Stimulated activated CD4-positive, alpha-beta T cell treated with anti-CD3 and anti-CD28 coated beads, Interleukin-15, amount 100 ng/mL, for 24 hours (primary cell): ENCODE data around the gene ZDHHC8.

Experiments
- DNase-seq: peaks from one replicate; pipeline ENCODE4 v3.0.0-alpha.2; 2020

The ZDHHC8 gene

DNA sequence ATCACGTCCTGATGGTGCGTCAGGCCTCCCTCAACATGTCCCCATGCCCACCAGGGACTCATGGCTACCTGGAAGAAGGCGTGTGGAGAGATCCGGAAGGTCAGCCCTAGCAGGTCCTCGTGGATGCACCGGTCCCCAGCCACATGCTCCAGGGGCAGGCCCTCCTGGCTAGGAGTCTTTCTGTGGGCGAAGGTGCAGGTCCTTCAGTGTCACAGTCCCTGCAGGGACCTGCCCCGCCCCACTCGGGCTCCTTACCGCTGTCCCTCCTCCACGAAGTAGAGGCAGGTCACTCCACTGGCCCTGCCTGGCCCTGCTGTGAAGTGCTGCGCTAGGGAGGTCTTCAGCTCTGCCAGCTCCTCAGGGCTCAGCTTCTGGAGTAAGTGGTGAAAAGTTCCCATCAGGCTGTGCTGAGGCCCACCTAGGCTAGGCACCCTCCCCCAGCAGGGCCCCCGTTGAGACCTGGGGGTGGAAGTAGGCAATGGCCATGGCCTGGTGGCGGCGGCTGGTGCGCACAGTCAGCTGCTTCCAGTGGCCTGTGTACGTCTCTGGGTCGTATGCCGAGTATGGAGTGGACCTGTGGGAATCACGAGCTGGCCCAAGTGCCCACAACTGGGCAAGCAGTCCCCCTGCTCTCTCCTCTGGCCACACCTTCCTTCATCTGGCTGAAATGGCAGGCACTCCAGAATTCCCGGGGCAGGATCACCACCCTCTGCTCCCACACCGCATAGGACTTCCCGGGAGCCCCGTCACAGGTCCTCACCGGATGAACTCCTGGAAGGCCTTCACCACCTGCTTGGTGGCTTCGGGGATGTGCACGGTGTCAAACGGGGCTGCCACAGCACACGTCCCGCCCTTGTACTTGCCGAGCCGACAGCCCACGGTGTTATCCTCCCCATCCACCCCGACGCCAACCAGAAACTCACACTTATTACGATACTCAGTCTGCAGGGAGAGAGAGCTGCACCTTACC lies 16.8 kb upstream of the ZDHHC8 start:
- DNase-seq, result no peak

DNA sequence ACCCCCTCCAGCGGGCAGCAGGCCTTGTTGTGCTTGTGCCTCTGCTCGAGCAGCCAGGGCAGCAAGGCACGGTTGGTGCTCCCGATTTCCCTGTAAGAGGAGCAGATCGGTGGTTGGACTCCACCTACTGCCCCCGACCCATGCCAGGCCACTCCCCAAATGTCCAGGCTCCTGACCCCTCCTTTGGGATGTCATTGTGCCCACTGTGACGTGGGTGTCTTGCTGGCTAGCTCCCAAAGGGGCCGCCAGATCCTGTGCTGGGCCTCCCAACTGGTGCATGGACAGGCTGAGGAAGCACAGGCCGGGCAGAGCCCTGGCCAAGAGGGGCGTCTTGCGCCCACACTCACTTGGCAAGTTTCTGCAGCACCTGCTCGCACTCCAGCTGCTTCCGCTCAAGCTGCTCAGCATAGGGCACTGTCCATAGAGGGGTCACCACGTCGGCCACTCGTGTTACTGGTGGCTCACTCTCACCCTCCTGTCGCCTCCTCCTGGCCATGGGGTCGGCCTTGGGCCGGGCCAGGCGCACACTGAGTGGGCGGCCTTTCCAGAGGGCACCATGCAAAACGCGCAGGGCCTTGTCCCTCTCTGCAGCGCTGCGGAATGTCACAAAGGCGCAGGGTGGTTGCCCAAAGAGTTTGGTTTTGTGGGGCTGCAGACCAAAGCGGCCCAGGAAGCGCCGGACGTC lies 15.8 kb upstream of the ZDHHC8 start, which contains the start of gene RANBP1:
RANBP1 (plus strand) TSS at position 414 of the 685 bp plus-strand sequence; CDS start at position 495, 81 bp downstream.
- no peak for DNase-seq

DNA sequence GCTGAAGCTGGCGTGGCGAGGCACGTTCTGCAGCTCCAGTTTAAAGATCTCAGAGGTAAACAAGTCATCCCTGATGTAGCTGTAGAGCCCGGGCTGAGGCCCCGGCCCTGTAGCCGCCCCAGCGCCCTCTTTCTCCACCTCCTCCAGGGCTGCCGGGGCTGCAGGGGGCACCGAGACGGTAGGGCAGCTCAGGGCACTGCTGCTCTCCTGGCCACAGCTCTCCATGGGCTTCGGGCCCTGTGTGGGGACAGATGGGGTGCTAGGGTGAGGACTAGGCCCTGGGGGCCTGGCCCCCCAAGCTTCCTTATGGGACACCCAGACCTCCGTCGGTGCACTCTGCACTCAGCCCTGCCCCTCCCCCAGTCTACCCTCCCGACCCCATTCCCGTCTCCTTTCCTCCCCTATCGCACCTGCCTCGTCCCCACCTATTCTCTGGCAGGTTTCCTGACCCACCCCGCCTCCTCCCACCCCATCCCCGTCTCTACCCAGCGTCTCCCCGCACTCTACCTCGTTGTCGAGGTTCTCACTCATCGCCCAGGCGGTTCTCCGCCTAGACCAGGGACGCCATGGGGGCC lies 15.1 kb upstream of the ZDHHC8 start:
- no peak for DNase-seq

DNA sequence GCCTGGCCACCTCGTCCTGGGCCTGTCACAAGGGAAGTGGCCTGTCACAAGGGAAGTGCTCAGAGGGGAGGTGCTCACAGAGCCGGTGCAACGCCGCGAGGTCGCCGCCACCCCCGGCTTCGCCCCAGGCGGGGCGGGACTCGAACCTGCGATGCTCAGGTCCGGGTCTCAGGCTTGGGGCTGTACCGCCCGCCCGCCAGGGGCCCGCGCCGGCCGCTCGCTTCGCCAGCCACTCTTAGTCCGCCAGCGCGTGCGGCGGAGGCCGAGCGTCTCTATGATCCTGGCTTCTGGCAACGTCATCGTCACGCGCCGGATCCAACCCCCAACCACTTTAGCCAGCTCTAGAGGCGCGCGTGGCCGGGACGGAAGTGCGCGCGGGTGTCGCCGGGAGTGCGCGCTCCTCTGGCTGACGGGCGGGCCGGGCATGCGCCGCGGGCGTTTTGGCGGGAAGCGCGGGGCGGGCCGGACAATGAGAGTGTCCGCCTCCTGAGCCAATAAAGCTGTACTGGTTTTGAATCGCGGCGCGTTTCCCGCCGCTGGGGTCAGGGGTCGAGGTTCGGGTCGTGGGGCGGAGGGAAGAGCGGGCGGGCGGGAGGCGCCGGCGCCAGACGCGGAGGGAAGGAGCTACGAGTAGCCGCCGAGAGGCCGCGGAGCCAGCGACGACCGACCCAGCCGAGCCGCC lies 14.5 kb upstream of the ZDHHC8 start, which contains the start of gene TRMT2A:
TRMT2A (minus strand) TSS at position 276 of the 682 bp plus-strand sequence. CDS start 320 bp downstream, outside the sequence.
- DNase-seq, result peak; percentile 98

DNA sequence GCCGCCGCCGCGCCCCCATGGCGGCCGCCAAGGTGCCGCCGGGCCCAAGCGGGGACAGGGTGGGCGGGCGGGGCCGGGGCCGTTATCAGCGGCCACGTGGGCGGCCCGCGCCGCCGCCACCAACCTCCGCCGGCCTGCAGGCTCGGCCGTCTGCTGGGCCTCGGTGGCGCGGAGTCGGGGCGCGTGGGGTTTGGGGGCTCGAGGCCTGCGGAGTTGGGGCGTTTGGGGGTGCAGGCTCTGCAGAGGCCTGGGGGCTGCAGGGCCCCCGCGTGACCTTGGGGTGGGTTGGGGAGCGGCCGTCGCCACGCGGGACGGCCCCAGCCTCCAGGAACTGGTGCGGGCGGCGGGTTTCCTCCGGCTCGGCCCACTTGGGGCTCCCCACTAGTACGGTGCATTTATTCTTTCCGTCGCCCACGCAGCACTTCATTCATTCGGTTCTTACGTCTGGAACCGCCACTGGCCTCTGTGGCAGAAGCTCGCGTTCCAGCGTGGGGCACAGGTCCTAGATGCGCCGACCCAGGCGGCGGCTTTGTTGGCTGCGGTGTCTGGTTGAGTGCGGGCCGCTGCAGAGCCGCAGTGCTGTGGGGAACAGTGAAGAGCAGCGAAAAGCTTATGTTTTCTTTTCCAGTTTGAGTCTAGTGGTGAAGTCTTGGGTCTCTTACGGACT lies 13.8 kb upstream of the ZDHHC8 start:
- peak; percentile 91 for DNase-seq

DNA sequence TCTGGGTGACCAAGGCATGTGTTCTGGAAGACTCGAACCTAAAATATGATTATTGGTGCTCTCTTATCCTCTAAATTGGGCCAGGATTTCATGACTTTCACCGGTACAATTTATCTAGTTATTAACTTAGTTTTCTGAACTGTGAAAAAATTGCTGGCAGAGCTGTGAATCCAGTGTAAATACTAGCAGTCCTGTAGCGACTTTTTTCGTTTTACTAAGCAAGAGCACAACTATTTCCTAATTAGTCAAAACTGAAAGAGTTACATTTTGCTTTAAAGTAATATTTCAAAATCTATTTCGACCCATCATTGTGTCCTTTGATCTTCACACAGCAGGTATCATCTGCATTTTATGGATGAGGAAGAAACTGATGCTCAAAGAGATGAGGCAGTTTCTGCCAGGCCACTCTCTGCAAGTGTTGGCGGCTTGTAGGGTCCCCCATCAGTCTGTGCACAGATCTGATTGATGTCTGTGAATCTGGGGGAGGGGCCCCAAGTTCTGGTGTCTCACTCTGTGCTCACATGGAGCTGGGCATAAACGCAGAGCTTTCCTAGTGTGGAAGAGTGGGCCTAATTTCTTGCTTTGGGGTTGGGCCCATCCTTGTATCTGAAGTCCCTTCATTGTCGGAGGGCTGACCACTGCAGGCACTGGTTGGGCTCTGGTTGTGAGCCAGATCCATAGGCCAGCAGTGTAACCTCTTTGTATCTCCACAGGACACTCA lies 13.1 kb upstream of the ZDHHC8 start:
- peak; percentile 54 for DNase-seq

DNA sequence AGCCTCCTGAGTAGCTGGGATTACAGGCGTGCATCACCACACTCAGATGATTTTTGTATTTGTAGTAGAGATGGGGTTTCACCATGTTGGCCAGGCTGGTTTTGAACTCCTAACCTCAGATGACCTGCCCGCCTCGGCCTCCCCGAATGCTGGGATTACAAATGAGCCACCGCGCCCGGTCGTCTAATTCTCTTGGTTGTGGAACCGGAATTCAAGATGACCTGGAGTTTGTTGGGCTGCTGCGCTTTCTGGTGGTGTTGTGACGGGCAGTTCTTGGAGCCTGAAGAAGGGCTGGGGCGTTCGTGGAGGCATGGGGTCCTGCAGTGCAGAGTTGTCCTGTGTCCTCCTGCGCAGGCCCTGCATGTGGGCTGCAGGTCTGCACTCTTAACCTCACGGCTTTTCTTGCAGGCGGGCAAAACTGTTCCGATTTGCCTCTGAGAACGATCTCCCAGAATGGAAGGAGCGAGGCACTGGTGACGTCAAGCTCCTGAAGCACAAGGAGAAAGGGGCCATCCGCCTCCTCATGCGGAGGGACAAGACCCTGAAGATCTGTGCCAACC lies 9.7 kb upstream of the ZDHHC8 start:
- DNase-seq, result no peak

DNA sequence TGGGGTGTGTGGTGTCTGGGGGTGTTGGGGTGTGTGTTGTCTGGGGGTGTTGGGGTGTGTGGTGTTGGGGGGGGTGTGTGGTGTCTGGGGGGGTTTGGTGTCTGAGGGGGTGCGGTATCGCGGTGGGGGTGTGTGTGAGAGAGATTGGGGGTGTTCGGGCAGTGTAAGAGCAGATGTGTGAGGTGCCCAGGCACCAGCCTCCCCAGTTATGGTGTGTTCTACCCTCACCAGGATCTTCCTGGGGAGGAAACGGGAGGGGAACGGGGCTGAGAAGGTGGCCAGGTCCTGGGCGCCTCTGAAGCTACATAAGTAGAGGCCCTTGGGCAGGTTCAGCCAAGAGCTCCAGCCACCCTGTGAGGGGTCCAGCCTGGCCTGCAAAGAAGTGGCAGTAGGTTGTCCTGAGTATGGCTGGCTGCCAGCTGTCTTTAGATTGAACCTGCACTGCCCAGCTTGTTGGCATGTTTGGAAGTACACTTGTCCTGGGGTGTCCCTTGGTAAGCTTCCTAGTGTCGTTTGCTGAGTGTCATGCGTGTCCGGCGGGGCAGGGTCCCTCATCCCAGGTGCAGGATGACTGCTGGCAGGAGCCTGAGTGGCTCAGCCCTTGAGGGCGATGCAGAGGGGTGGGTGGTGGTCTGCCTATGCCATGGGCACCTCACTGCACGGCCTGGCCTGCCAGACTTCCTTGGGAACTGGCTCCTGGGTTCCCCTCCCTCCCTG lies 8.1 kb upstream of the ZDHHC8 start:
- DNase-seq, result no peak

DNA sequence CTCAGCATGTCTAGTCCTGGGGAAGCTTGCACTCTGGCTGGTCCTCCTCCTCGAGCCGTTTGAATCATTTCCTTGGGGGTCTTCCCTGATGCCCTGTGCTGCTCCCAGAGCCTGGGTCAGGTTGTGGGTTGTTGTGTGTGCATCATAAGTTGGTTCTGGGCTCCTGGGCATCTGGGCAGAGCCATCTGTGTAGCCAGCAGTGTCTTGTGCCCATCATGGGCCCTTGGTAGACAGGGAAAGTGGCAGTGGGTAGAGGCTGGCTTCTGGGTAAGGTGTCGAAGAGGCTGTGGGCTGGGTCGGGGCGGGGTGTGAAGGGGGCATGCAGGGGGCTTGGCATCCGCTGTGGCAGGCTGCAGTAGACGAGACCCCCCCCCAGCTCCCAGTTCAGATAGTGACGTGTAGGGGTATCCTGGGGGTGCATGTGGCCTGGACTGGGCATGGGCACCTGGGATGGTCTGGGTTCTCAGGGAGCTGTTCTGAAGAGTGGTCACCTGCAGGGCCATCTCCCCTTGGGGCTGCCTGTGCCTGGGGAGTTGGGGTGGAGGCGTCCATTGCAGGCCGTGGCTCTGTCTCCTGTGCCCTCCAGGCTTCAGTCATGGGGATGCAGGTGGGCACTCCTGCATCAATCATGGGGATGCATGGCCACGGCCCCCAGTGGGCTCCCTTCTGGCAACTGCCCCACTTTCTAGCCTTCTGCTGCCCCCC lies 7.4 kb upstream of the ZDHHC8 start:
- DNase-seq, result no peak

DNA sequence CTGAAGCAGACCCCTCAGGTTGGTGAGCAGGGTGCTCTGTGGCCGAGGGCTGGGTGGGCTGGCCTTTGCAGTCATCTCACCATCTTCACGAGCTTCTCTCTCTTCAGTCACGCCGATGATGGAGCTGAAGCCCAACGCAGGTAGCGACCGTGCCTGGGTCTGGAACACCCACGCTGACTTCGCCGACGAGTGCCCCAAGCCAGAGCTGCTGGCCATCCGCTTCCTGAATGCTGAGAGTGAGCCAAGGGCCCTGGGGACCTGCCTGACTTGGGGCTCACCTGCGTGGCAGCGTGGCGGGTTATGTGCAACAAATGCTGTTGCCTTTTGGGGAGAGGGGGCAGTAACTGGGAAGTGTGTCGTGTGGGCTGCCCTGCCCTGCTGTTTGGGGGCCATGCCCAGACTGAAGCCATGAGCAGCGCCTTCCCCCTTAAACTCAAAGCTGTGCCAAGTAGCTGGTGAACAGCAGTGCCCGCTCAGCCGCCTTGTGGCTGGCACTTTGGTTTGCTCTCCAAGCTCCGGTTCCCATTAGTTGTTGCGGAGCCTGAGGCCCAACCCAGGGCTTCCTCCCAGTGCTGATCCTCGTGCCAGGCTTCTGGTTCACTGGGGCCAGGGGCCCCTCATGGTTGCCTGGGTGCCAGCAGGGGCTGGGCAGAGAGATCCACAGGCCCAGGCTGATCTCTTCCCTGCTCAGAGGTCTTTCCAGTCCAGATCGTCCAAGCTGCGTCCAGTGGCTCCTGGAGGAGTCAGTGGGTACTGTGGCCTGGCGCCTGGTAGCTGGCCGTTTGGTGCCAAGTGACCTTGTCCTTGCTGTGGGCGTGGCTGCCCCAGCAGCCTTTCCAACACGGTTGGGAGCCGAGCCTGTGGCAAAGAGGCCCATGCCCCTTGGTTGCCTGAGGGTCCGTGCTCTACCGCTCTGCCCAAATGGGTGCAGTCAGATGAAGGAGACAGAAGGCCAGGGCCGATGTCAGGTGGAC lies 6.1 kb upstream of the ZDHHC8 start:
- no peak for DNase-seq

DNA sequence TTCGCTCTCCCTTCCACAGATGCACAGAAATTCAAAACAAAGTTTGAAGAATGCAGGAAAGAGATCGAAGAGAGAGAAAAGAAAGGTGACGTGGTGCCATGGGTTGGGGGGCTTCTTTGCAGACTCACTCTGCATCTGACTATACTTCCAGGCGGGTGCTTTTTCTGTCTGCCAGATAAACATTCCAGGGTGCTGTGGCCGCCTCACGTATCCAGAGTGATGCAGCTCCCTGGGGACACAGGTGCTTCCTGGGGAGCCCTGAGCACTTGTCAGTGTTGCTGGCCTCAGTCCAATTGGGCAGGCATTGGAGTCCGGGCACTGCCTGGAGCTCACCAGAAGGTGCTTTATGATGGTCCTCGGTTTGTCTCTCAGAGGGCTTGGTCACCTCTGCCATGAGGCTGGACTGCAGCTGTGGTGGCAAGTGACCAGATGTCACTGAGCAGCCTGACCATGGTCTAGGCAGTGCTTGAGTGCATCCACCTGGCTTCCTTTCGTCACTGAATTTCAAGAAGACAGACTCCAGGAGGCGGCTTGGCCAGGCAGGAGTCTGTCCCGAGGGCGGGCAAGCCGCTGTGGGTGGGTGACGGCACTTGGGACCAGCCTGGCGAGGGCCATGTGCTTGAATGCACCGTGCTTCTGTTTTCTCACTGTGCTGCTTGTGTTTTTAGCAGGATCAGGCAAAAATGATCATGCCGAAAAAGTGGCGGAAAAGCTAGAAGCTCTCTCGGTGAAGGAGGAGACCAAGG lies 5.1 kb upstream of the ZDHHC8 start:
- no peak for DNase-seq

DNA sequence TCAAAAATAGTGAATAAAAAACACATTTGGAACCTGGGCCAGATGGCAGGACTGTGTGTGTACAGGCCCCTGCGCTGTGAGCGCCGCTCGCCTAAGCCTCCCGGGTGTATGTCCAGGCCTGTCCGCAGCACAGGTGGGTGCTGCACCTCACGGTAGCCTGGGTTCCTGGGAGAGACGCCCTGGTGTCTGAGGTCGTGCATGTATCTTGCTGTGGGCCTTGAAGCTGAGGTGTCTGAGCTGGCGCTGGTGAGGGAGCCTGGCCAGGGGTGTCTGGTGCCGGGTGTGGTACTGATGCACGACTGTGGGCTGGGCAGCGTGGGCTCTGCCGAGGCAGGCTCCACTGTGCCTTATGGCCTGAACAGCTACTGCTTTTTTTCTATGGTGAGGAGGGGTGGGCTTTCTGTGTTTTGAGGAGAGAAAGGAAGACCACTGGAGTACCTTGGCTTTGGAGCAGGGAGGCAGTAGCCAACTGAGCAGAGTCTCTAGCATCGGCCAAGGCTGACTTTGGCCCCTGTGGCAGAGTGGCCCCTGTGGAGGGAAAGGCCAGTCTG lies 4.2 kb upstream of the ZDHHC8 start:
- no peak for DNase-seq

DNA sequence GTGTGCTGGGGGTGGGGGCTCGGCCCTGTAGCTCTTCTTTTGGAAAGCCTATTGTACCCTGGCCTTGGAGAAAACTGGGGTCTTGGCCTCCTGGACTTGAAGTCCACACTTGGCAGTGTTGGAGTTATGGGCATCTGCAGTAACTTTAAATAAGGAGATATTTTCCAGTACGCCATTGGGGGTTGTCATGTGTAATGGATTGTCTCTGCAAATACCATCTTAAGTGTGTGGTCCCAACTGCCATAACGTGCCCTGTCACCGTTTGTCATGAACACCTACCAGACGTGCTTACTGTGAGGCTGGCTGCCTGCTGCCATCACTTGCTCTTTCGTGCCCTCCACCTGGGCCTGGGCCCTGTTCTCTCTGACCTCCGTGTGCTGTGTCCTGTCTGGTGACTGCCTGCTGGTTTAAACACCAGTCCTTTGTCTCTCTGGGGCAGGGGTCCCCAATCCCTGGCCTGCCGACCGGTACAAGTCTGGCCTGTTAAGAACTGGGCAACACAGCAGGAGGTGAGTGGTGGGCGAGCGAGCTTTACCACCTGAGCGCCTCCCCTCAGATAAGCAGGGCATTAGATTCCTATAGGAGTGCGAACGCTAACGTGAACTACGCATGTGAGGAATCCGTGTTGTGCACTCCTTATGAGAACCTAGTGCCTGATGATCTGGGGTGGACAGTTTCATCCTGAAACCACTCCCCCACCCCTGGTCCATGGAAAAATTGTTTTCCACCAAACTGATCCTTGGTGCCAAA lies 3.6 kb upstream of the ZDHHC8 start:
- no peak for DNase-seq

DNA sequence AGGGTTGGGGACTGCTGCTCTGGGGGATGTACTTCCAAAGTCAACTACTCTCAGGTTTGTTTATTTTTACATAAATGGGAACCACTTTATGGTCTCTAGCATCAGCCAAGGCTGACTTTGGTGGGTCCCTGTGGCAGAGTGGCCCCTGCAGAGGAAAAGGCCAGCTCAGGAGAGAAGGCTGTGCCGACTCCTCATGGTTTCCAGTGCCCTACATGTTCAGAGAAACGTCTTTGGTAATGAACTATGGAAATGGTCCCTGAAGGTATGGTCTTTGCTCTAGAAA lies 3.0 kb upstream of the ZDHHC8 start:
- DNase-seq, result no peak

DNA sequence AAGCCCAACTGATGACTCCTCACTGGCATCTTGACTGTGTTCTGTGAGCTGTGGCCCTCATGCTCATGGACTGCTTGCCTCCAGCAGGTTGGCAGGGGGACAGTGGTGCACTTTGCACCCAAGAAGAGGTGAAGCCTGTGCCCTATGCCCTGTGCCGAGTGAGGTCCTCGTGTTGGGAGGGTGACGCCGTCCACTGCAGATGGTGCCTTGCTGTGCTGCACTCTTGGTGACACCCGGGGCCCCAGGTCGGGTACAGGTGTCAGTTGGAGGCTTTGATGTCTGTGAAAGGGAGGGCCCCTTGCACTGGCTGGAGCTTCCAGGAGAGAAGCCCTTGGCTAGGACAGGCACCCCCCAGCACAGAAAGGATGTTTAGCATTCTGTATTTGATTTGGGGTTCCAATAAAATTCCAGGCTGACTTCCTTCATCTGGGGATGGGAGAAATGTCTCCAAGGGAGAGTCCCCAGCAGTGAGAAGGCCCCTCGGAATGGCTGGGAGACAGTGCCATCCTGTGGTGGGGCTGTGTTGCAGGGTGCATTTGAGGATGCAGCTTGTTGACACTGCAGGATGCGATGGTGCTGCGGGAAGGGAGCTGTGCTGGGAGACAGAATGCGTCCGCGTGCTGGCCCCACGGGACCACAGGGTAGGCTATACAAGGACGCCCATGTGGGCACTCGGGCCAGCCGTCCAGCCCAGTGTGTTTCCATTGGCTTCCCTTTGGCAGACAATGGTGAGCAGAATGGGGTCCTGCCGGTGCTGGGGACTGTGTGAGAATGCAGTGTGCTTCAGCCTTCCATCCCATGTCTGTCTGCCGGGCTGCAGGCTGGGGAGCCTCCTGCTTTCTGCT lies 2.5 kb upstream of the ZDHHC8 start:
- peak; percentile 62 for DNase-seq

DNA sequence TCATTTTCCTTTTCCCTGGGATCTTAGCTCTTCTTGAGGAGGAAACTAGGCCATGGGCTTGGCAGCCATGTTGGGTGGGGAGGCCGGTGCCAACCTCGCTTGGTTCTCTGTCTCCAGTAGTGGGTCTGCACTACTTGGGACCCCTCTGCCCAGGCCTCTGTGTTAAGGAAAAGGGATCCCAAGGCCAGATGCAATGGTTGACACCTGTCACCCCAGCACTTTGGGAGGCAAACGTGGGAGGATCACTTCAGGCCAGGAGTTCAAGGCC lies 1.9 kb upstream of the ZDHHC8 start:
- no peak for DNase-seq
